Calu3 (cell line): Measurements from ENCODE around the gene TCEAL9. TPM values are rescaled to one million over a fixed set of nuclear protein-coding genes. Genes with fewer than 3 reads are reported as not detected.

Experiments
- BruUV-seq: library from RNA; stranded (reverse); fragments of 400-500 nt; replicated peaks from 2 replicates; lab custom pipeline; 2021; lab: Mats Ljungman, UMichigan
- CTCF ChIA-PET: fragments of 300-600 bp; sonication (Branson Sonifier 250); formaldehyde crosslinking; loops from one replicate; lab custom pipeline; 2022; ENCODE audit warnings: antibody characterized with exemption; lab: Charles Lee
- DNase-seq: peaks from one replicate; pipeline ENCODE4 v3.0.0; 2022
- H3K27ac Mint-ChIP-seq: one replicate; pipeline ENCODE4 v1.8.0; 2022; ENCODE audit warnings: mixed read lengths; ENCODE audit not compliant: unreplicated experiment
- H3K27me3 Mint-ChIP-seq: one replicate; pipeline ENCODE4 v1.8.0; 2022; ENCODE audit warnings: mixed read lengths; ENCODE audit not compliant: unreplicated experiment
- H3K36me3 Mint-ChIP-seq: one replicate; pipeline ENCODE4 v1.8.0; 2022; ENCODE audit warnings: mild to moderate bottlenecking, moderate library complexity, mixed read lengths; ENCODE audit not compliant: insufficient read depth, unreplicated experiment
- H3K4me1 Mint-ChIP-seq: one replicate; pipeline ENCODE4 v1.8.0; 2022; ENCODE audit warnings: mild to moderate bottlenecking, low read depth, mixed read lengths; ENCODE audit not compliant: unreplicated experiment
- H3K4me3 Mint-ChIP-seq: one replicate; pipeline ENCODE4 v1.8.0; 2022; ENCODE audit warnings: mild to moderate bottlenecking, low read depth, moderate library complexity, mixed read lengths; ENCODE audit not compliant: unreplicated experiment
- H3K9me3 Mint-ChIP-seq: one replicate; pipeline ENCODE4 v1.8.0; 2022; ENCODE audit warnings: low read depth, mixed read lengths; ENCODE audit not compliant: unreplicated experiment
- intact Hi-C: fragments of 100-400 bp; cut with micrococcal nuclease; formaldehyde crosslinking; loops from one replicate; pipeline ENCODE4 v1.10.0; 2022; ENCODE audit not compliant: unreplicated experiment
- total RNA-seq: library from RNA; stranded (reverse); gene quantifications from 2 replicates; pipeline ENCODE4 v1.2.3, GENCODE V29; 2022
- TF ChIP-seq, protein P1 (sequence below): fragments of 200-600 bp; IDR thresholded peaks from one replicate; pipeline ENCODE4 v1.8.0; 2022; ENCODE audit warnings: antibody characterized with exemption; ENCODE audit not compliant: unreplicated experiment

Gene TCEAL9
- total RNA-seq, 1 experiment from 2014 or later: 36.9 TPM

GRCh38 chrX:103343105-103343504 is 13.2 kb upstream of the TCEAL9 start:
- intact Hi-C loops: loop anchor here (1.0 to 5.0 kb wide), 2 partner anchors 121 to 131 kb away; no protein-coding TSS in a partner anchor
- Mint-ChIP-seq H3K36me3 (no peaks in the 10 kb centered on the region), H3K9me3 (no peaks in the 10 kb centered on the region), H3K27me3 (no peaks in the 10 kb centered on the region), H3K4me1 (no peaks in the 10 kb centered on the region), H3K4me3 (no peak overlapping the region), H3K27ac (no peak overlapping the region)
- CTCF ChIA-PET: no interaction called here
- peak; percentile 43 for DNase-seq
- BruUV-seq: no TSS peak
- TF ChIP-seq, protein P1, sequence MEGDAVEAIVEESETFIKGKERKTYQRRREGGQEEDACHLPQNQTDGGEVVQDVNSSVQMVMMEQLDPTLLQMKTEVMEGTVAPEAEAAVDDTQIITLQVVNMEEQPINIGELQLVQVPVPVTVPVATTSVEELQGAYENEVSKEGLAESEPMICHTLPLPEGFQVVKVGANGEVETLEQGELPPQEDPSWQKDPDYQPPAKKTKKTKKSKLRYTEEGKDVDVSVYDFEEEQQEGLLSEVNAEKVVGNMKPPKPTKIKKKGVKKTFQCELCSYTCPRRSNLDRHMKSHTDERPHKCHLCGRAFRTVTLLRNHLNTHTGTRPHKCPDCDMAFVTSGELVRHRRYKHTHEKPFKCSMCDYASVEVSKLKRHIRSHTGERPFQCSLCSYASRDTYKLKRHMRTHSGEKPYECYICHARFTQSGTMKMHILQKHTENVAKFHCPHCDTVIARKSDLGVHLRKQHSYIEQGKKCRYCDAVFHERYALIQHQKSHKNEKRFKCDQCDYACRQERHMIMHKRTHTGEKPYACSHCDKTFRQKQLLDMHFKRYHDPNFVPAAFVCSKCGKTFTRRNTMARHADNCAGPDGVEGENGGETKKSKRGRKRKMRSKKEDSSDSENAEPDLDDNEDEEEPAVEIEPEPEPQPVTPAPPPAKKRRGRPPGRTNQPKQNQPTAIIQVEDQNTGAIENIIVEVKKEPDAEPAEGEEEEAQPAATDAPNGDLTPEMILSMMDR: peak; percentile 36

DNA sequence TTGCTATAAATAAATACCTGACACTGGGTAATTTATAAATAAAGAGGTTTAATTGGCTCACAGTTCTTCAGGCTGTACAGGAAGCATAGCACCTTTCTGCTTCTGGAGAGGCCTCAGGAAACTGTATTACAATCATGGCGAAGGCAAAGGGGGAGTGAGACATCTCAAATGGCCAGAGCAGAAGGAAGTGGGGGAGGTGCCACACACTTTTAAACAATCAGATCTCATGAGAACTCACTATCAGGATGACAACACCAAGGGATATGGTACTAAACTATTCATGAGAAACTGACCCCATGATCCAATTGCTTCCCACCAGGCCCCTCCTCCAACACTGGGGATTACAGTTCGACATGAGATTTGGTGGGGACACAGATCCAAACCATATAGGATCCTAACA is 11.7 kb upstream of the TCEAL9 start:
- TF ChIP-seq, protein P1: no peak
- no peak overlapping the region for H3K4me3 Mint-ChIP-seq
- no peaks in the 10 kb centered on the region for H3K36me3 Mint-ChIP-seq
- H3K27me3 Mint-ChIP-seq: no peaks in the 10 kb centered on the region
- no peak for DNase-seq
- BruUV-seq: no TSS peak
- CTCF ChIA-PET: no interaction called here
- no peaks in the 10 kb centered on the region for H3K4me1 Mint-ChIP-seq
- intact Hi-C loops: loop anchor here (5.0 kb wide), 1 partner anchor 132 kb away; no protein-coding TSS in a partner anchor
- H3K27ac Mint-ChIP-seq: no peak overlapping the region
- H3K9me3 Mint-ChIP-seq: no peaks in the 10 kb centered on the region

DNA sequence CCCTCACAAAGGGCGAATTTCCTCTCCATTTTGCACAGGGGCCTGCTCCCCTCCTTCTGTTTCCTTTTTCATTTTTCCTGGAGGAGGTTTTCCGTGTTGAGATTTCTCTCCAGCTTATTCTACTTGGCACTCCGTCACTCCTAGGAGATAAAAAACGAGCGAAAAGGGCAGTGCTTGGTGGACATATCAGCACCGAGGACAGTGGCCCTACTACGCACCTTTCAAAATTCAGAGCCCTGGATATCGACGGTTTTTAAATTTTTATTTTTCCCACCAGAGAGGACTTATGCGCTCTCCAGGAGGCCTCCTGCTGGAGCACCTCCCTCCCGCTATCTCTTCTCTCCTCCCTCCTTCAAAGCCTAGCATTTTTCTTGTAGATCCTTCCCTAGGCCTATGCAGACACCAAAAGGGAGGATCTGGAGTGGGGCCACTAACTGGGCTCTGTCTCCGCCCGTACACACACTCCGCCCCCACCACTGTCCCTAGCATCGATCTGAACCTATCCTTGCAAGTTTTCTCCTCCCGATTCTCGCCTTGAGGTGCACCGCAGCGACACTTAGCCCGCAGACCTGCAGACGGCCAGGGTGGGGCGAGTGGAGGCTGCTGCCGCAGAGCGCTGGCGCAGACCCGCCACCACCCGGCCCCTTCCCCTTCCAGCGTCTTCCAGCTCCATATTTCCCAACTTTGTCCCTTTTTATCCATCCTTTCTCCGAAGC is 8.5 kb upstream of the TCEAL9 start:
- CTCF ChIA-PET: no interaction called here
- intact Hi-C loops: no loop called here
- peaks cover 8% of the 10 kb centered on the region for H3K4me1 Mint-ChIP-seq
- no peaks in the 10 kb centered on the region for H3K36me3 Mint-ChIP-seq
- TF ChIP-seq, protein P1: no peak
- no peak overlapping the region for H3K4me3 Mint-ChIP-seq
- no peaks in the 10 kb centered on the region for H3K27me3 Mint-ChIP-seq
- no TSS peak for BruUV-seq
- no peaks in the 10 kb centered on the region for H3K9me3 Mint-ChIP-seq
- no peak overlapping the region for H3K27ac Mint-ChIP-seq
- DNase-seq: no peak

DNA sequence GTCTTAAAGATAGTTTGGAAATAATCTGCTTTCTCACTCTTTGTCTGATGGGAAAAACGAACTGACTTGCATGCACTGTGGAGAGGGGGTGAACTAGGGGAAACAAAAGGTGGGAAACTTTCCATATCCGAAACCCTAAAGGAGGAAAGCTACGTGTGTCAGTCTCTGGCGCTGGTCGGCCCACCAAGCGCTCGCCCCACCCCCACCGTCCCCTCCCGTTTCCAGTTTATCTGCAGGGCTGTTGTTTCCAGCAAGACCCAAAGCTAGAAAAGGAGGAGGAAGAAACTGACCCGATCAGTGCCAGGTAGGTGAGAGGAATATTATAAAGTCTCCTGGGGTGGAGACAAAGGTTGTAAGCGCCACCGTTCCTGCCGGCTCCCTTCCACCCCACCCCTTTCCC is 552 bp downstream of the TCEAL9 start:
- Mint-ChIP-seq H3K27ac (peak overlapping the region; percentile 93), H3K9me3 (no peaks in the 10 kb centered on the region), H3K4me3 (peak overlapping the region; percentile 86), H3K4me1 (peaks cover 25% of the 10 kb centered on the region), H3K36me3 (peaks cover 23% of the 10 kb centered on the region), H3K27me3 (no peaks in the 10 kb centered on the region)
- intact Hi-C loops: no loop called here
- TSS peak; percentile 82 for BruUV-seq
- TF ChIP-seq, protein P1: no peak
- CTCF ChIA-PET: no interaction called here
- no peak for DNase-seq
